T-helper 2 cell (primary cell): ENCODE measurements around the gene SLC25A26.

ENCODE experiments used
- DNase-seq, 5 experiments: peaks; one replicate each; pipeline versions ENCODE4 v3.0.0 to v3.0.0-alpha.2; 2012 to 2022

The SLC25A26 gene

DNA sequence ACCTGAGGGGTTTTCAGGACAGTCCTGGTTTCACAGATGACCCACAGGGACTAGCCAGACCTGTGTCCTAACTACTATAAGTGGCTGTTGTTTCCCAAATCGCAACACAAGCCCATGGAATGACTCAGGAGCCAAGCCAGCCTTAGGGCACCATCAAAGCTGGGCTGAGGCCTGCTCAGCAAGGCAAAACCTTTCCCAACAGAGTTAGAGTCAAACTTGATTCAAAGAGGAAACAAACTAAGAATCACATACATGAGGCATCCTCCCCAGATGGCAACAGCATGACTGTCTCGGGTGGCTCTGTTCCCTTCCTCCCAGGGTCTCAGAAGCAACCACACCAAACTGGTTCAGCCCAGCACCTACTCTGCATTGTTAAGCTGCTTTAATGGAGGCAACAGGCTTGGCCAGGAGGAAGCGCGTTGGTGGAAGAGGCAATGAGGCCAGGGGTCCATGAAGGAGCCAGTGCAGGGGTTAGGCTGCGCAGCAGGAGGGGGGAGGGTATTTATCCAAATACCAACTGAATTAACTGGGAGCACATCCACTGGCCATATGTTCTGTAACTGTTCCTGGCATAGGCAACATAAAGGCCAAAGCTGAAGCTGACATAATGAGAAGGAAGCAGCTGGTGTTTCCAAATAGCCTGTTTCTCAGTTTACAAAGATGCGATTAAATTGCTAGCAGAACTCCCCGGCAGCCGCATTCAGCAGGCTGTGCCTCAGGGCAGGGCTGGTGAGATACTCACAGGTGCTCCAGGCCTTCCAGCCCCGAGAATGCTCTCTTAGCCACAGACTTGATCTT, 177.6 kb downstream of the SLC25A26 start:
- DNase-seq: no peak

DNA sequence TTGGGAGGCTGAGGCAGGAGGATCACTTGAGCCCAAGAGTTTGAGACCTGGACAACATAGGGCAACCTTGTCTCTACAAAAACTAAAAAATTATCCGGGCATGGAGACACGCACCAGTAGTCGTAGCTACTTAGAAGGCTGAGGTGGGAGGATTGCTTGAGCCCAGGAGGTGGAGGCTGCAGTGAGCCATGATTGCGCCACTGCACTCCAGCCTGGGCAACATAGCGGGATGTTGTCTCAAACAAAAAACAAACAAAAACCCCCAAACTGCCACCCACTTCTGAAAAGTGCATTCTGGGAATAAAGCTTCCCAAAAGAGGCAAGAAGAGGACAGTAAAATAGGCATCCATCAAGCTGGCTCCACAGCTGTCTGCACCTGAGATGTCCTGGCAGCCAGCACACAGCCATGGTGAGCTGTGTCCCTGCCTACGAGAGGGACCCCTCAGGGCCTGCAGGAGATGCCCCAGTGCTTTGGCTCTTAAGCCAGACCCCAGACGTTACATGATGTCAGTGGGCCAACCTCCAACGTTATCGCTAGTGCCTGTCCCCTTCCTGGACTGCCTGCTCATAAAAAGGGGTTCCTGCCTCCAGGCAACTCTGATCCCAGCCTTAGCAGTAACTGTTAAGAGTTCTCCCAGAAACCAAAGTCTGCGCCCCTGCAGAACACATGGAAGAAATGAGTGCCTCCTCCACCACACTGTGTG, 178.9 kb downstream of the SLC25A26 start:
- no peak for DNase-seq

DNA sequence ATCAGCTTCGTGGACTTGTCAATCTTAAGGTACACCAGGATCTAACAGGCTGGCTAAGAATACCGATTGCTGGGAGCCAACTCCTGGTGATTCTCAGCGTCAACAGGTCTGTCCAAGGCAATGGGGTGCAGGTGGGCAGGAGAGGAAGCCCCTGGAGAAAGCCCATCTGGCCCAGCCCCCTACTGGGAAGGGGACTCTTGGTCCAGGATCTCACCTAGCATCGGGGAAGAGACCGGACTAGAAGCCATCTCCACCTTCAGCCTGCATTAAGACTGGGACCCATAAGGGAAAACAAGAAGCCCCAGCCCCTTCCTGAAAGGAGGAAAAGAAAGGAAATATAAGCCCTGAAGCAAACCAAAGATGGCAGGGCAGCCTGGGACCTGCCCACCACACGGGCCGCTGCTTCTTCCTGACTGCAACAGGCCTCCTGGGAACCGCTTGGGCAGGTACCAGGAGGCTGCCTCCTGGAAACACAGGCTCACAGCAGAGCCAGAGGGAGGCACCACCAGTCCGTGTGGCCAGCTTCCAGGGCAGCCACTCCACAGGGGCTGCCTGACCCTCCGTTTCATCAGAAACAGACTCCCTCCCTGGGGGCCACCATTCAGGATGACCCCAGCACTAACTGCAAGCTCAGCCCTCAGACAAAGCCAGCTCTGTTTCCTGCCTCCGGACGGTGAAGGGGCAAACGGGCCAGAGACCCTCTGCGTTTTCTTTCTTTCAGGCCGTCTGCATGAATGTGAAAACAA, 179.8 kb downstream of the SLC25A26 start:
- no peak for DNase-seq

DNA sequence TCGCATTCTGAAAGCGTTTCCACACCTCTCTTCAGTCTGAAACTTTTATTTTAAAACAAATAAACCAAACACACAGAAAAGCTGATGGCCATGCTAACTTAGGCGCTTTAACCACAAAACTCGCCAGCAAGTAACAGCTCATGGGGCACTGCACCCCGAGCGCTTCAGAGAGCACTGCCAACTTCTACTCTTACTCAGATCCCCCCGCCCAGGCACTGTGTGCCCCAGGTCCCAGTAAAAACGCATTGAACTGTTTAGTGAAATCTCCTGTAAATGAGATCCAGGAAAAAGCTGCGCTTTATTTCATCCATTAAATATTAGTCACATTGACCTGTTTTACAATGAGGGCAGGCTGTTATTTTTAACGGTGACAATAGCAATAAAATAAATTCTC, 180.4 kb downstream of the SLC25A26 start:
- no peak for DNase-seq

DNA sequence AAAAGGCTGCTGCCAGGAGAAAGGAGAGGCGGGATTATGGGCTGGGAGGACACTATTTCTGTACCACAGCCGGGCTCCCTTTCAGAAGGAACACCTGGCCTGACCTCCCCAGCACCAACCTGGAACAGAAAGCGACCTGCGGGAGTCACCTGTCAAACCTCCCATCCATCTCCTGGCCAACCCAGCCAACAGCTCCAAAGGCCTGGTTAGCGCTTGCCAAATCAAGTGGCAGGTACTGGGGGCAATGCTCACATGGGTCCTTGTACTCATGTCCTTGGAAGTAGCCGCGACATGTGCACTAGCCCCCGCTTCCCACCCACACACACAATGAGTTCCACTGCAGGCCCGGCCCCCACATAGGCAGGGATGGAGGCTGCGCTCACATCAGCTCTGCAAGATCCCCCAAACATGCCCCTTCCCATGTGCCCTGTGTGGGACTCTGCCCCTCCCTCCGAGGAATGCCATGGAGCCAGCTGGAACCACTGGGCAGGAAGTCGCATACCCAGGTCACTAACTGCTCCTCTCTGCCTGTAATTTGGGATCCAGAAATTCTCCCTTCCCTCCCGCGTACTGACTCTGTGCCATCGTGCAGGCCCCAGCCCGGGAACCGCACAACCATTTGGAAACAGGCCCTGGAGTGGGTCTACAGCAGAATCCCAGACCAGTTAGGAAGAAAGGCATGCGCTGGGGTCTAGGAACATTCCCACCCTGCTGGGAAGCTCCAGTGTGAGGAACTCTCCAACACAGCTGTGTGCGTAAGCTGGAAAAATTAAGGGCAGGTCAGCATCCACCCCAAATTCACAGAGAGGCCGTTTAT, 181.1 kb downstream of the SLC25A26 start:
- DNase-seq: no peak

DNA sequence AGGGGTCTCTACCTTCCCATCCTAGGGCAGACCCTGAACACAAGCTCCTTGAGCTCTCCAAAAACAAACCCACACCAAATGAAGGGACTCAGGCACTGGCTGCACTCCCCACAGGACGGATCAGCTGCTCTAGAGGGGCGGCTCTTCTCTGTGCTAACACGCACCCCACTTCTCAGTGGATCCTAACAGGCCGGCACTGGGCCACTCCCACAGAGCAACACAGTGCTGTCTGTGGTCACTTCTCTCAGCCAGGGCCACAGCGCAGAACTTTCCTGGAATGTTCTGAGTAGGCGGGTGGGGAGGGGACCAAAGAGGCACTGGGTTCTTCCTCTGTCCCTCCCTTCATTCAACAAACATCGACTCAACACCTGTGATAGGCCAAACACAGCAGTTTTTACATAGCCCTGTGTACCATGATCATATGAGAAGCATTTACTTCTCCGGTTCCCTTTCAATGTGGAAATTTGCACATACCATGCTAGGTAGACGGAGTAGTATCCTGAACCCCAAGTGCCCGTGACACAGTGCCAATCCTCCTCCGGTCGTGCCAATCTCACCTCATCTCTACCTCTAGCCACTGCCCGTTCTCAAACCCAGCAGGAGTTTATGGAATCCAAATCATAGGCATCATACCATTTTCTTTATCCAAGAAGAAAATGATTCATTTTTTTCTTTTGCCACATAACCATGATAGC, 181.9 kb downstream of the SLC25A26 start:
- DNase-seq: no peak

DNA sequence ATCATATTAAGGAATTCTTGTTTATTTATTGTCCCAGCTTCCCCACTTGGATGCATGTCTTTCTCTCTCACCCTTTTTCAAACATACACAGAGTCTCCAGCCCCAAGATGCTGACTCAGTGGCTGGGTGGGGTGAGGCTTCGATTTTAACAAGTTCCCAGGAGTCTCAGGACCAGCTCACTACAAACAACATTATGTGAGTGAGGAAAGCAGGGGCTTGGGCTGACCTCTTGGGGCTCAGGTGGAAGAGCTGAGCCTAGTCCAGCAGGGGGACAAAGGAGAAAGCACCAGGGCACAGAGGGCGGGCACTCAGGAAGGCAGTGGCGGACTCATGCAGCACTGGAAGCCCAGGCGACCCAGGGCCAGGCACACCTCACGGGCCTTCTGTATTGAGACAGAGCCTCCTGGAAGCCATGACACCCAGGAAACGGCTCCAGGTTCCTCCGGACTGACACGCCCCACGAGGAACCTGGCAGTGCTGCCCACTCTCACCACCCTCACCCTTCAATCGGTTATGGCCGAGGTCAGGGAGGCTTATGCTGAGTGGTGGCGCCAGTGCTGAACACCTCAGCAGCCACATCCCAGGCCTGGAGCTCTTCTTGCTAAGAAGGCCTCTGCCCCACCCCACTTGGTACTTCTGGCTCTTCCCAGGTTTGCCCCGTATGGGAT, 182.7 kb downstream of the SLC25A26 start:
- DNase-seq: no peak

- no peak for DNase-seq
Measured at GRCh38 chr3:66404197-66404596, 183.4 kb downstream of the SLC25A26 start.

DNA sequence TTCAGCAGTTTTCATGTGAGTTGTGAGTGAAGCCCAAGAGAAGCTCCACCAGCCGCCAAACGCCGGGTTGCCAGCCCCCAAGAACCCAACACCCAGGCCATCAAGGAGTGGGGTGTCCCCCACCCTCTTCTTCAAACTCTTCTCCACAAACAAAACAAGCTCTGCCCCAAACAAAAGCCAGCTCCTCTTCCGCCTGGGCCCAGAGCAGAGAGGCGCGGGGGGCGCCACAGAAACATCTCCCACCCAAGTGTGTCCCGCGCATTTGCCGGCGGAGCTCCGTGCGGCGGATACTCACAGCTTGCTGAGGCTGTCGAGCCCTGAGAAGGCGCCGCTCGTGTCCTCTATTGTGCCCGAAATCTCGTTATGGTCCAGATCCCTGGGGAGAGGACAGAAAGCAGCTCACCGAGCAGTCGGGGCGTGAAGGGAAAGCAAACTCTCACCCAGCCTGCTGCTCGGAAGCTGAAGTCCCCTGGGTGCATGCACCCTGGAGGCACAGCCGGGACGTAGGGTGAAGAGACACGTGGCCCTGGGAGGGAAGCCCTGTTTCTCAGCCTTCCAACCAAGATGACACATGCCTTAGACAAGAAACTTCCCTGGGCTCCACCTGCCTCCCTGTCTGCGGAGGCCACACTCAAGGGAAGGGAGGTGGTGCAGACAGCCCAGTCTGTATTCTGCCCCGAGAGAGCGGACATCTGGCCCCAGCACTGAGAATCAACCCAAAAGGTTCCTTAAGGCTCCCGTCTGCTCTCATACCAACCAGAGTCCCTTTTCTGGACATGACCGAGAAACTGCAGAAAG, 184.3 kb downstream of the SLC25A26 start:
- no peak for DNase-seq

DNA sequence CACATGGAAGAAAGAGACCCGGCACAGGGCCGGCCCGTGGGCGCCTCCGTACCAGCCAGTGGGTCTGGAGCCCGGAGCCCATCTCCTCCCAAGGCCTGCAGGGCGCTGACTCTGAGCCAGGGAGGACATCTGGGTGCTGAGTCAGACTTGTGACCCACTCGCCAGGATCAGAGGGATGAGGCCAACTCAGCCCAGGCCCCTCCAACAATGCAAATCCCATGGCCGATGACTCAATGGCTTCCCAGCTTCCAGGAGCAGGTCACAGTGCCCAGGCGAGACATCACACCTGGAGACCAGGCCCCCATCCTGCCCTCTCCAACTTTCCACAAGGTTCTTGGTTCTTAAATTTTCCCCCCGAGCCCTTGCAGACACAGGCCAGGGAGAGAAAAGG, 184.9 kb downstream of the SLC25A26 start:
- no peak for DNase-seq

GRCh38 chr3:66406163-66406562, 185.4 kb downstream of the SLC25A26 start:
- no peak for DNase-seq

DNA sequence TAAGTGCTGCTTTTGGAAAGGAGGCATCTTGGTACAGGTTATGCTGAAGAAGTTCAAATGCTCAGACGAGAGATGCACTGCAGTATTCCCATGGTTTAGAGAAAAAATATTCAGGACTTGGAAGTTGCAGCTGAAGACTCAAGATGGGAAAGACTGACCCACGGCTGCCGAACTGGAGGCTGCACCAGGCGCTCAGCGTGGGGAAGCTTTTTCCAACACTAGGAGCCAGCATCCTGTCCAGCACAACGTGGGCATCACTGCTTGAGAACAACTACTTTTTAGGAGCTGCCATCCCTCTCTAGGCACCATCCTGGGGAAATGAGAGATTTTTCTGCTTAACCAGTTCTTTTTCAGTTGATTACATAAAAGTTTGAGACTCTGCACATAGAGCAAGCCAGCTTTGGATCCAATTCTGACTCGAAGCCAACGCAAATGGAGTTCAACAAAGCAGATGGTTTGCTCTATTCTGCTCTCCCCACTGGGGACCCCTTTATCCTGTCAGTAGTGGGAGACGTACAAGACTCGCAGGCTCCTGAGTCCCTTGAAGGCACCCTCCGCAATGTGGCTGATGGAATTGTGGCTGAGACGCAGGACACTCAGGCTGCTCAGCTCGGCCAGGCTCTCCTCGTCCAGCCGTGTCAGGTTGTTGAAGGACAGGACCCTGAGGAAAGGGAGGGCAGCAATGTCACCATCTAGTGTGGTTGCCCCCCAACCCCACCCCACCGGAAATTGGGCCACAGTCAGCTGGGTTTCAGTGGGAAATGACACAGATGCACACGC, 186.2 kb downstream of the SLC25A26 start:
- DNase-seq: no peak

- DNase-seq: peak; percentile 41 to 67 (median 62)
Measured at GRCh38 chr3:66407611-66408218, 186.9 kb downstream of the SLC25A26 start.

DNA sequence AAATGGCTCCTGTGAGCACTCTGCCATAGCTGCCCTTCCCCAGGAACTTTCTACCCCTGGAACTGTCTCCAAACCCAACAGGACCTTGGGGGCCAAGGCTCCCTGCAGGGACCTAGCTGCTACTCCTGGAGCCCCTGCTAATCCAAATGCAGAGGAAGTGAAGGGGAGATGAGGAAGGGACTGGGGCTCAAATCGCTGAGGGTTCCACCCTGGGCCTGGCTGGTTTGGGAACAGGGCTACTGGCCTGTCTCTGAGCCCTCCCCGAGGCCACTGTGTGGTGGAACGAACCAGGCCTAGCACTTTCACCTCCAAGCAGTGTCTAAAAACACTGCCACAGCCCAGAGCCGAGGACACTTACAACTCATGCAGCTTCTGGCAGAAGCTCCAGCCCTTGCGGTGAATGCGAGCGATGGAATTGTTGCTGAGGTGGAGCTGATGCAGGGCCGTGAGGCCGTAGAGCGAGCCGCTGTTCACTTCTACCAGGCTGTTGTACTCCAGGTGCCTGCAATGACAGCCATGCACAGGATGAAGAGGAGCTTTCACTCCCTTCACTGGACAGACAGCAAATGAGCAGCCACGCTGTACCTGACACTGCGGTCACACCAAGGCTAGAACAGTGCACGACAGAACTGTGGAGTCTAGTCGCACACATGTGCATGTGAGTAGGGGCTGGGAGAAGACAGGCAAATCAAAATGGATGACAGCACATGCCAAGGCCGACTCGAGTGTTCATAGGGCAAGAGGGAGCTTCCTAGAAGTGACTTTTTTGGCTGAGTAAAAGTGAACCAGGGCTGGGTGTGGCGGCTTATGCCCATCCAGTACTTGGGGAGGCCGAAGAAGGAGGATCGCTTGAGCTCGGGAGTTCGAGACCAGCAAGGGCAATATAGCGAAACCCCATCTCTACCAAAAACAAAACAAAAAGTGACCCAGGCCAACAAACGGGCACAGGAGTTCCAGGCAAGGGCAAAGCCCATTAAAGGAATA, 189.3 kb downstream of the SLC25A26 start:
- DNase-seq: no peak

DNA sequence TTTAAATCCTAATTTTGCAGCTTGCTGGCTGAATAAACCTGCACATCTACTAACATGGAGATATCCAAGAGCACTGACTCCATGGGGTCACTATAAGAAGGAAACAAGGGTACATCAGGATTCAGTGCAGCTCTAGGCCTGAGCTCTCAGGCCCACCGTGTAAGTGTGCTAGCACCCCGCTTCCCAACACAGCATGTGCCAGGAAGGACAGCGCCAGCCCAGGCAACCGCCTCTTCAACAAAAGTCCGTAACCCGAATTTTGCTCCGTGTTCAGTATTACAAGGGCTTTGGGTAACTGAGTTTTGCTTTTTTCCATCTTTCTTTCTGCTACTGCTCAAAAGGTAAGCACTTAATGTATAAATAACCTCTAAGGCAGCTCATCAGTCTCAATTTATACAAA, 190.2 kb downstream of the SLC25A26 start:
- DNase-seq: no peak

DNA sequence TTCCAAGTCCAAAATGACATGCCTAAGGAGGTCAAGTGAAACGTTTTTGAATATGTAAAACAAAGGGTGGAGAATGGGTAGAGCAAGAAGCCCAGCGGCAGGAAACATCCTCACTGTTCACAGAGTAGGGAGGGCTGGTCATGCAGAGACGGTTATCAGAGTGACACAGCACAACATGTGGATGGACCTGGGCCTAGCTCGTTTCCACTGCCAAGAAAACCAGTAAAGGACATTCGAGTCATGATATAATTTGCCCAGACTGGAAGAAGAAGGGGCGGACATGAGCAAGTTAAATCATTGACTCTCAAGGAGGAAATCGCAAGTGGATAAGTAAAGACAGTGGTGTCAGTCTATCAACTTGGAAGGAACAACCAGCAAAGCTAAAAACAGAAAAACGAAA, 190.7 kb downstream of the SLC25A26 start:
- DNase-seq: no peak

DNA sequence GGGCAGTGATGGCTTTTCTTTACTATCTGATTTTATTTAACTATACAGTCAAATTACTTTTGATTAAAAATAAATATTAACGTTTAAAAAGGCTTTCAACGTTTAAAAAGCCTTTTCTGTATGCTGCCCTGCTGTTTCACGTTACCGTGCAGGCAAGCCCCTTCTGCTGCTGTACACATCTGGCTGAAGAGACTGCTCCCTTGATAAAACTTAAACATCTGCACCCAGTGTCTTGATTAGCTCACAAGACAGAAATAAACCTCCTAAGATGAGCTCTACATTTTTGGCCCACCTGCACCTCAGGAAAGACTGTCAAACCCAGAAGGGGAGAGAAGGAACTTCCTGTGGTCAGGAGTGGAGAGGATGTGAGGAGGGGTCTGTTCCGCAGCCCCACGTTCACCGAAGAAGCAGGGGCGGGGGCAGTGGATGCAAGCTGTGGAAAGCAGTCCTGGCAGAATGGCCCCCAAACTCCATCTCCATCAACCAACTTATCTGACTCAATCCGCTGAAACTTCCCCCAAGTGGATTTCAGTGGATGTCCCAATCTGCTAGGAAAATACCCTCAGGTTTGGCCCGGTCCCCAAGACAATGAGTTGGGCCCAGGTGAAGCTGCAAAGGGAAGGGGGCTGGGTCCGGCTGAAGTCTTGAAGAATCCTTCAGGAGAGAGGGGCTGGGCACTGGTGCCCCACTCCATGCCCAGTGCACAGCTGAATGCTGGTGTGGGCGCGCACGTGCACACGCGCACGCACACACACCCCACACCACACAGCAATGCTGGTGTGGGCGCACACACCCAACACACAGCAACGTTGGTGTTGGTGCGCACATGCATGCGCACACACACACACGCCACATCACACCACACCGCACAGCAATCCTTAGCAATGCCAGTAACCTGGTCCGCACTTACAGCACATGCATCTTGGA, 191.4 kb downstream of the SLC25A26 start:
- no peak for DNase-seq
